Astrocyte of the spinal cord (primary cell): ENCODE results near the gene CDC34.

Experiments used
- DNase-seq: peaks from one replicate; pipeline ENCODE4 v3.0.0; 2011; ENCODE audit warnings: low read depth, low spot score
- H3K4me3 ChIP-seq: 2 replicates; pipeline ENCODE4 v1.5.1; 2011; ENCODE audit warnings: low read depth, mild to moderate bottlenecking, low read length, moderate library complexity
- in situ Hi-C: cut with HindIII; loops from 2 replicates; pipeline ENCODE4 v1.10.0; 2017; ENCODE audit warnings: low sequenced_read_pairs
- TF ChIP-seq, protein P1 (sequence below): IDR thresholded peaks from 2 replicates; pipeline ENCODE4 v1.5.1; 2012; ENCODE audit warnings: low read depth, mild to moderate bottlenecking, low read length, inconsistent platforms

Gene CDC34

DNA sequence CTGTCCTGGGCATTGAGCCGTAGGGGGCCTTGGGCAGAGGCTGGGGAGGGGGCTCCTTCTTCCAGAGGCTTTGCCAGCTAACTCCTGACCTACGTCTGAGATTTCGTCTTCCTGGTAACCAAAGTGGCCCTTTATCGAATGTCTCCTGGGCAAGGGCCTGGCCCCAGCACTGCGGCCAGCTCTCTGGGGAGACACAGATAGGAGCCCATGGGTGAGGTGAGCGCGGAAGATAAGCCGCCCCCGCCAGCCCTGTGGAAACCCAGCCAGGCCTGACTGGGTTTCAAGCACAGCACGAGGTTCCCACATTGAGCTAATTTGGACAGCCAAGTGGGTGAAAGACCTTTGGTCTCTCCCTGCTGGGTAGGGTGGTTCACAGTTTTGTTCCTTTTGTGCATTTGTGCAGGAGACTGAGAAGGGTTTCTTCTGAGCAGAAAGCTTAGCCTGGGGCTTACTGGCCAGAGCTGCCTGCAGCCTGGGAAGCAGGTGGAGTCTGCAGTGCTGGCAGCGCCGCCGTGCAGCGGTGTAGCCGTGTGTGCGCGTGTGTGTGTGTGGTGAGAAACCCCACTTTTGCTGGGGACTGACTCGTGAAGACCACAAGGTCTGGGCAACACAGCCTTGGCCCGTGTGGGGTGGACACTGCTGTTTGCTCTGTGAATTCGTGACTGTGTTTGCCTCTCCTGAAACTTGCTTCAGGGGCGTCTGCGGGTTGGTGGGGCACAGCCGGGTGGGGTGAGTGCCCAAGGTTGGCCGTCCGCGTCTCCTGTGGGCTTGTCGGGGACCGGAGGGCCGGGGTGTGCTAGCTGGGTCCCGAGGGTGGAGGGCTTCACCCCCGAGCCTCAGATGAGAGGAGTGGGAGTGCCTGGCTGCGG is 43.3 kb downstream of the CDC34 start:
- TF ChIP-seq, protein P1, sequence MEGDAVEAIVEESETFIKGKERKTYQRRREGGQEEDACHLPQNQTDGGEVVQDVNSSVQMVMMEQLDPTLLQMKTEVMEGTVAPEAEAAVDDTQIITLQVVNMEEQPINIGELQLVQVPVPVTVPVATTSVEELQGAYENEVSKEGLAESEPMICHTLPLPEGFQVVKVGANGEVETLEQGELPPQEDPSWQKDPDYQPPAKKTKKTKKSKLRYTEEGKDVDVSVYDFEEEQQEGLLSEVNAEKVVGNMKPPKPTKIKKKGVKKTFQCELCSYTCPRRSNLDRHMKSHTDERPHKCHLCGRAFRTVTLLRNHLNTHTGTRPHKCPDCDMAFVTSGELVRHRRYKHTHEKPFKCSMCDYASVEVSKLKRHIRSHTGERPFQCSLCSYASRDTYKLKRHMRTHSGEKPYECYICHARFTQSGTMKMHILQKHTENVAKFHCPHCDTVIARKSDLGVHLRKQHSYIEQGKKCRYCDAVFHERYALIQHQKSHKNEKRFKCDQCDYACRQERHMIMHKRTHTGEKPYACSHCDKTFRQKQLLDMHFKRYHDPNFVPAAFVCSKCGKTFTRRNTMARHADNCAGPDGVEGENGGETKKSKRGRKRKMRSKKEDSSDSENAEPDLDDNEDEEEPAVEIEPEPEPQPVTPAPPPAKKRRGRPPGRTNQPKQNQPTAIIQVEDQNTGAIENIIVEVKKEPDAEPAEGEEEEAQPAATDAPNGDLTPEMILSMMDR = no peak
- in situ Hi-C loops = no loop called here
- H3K4me3 ChIP-seq = peak overlapping the region; percentile 32
- DNase-seq = peak; percentile 44

DNA sequence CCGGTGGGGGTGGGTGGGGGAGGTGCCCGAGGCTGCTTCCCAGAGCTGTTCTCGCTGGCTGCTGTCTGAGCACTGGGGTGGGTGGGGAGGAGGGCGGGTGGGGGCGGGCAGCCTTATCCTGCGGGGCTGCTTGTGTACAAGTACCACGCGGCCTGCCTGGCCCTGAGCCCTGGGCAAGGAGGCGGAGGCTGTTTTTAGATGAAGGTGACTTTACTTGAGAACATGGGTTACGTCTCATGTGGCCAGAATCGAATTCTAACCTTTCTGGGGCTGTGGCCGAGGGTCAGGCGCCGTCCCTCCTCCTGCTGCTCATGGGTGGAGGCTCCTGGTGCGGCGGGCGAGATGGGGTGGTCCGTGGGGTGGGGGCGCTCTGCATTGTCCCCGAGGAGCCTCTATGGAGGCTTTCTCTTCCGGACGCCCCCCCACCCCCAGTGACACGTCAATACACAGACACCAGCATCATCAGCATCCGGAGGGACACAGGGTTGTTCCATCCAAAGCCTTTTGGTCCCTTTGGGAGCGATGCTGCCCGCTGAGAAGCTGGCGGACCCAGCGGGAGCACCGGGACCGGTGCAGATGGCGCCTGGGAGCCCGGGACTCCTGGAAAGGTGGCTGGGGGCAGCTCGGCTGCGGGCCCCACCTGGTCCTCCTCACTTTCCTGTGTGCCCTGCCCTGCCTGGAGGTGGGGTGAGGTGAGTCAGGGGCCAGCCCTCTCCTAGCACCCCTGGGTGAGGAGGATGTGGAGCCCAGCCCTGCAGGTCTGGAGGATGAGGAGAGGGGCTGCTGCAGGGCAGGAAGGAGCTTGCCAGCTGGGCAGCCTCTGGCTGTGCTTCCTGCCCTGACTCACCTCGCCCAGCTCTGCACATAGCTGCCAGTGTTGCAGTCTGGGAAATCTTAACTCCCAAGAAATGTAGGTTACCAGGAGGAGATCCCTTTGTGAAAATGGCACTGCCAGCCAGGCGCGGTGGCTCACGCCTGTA is 44.3 kb downstream of the CDC34 start:
- in situ Hi-C loops = no loop called here
- DNase-seq = peak; percentile 43
- peak overlapping the region; percentile 32 for H3K4me3 ChIP-seq
- TF ChIP-seq, protein P1 = no peak

DNA sequence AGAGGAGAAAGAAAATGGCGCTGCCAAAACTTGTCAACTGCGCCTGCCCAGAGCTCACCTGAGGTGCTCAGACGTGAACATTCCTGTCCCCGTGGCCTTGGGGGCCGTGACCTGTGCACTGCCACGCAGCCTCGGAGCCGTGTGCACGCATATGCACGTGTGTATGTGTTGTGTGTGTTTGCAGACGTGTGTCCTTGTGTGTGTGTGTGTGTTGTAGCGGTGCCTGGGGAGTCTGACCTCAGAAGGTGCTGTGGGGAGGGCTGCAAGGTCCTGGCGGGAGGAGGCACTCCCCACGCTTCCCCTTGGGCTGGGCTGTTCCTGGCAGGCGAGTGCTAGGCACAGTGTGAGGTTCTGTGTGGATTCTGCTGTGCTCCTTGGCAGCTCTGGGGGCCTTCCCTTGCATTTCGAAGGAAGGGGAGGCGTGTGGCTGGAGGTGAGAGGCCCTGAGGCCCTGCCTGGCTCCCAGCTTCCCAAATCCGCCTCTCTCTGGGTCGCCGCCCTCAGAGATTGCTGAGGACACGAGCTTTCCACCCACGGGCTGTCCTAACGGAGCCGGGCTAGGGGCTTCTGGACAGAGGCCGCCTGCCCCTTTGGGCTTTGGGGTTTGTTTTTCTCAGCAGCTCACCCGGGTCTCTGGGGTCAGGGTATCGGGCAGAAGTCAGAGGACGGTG is 45.3 kb downstream of the CDC34 start:
- in situ Hi-C loops = no loop called here
- TF ChIP-seq, protein P1 = no peak
- H3K4me3 ChIP-seq = no peak overlapping the region
- no peak for DNase-seq

DNA sequence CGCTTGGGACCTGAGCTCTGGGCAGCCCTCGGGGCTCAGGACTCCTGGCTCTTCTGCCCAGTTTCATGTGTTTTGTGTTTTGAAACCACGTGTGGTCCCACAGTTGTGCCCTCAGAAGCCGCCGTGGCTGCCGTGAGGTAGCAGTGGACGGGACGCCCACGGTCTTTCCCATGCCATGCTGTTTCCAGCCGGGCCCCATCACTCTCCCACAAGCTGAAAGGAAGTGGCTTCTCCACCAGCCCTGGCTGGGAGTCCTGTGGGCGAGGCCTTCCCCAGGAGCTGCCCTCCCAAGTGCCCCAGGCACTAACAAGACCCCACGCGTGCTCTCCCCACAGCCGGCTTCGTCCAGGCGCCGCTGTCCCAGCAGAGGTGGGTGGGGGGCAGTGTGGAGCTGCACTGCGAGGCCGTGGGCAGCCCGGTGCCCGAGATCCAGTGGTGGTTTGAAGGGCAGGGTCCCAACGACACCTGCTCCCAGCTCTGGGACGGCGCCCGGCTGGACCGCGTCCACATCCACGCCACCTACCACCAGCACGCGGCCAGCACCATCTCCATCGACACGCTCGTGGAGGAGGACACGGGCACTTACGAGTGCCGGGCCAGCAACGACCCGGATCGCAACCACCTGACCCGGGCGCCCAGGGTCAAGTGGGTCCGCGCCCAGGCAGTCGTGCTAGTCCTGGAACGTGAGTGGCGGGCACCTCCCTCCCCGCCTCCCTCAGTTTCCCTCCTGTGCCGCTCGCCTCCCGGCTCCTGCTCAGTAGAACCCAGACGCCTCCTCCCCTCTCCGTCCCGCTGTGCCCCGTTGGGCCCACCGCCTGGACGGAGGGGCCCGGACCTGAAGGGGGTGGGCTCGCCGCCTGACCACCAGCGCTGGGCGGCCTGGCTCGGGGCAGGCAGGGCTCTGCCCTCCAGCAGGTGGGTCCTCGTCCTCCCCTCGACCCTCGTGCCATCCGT is 46.2 kb downstream of the CDC34 start:
- H3K4me3 ChIP-seq = no peak overlapping the region
- in situ Hi-C loops = no loop called here
- TF ChIP-seq, protein P1 = no peak
- DNase-seq = no peak

DNA sequence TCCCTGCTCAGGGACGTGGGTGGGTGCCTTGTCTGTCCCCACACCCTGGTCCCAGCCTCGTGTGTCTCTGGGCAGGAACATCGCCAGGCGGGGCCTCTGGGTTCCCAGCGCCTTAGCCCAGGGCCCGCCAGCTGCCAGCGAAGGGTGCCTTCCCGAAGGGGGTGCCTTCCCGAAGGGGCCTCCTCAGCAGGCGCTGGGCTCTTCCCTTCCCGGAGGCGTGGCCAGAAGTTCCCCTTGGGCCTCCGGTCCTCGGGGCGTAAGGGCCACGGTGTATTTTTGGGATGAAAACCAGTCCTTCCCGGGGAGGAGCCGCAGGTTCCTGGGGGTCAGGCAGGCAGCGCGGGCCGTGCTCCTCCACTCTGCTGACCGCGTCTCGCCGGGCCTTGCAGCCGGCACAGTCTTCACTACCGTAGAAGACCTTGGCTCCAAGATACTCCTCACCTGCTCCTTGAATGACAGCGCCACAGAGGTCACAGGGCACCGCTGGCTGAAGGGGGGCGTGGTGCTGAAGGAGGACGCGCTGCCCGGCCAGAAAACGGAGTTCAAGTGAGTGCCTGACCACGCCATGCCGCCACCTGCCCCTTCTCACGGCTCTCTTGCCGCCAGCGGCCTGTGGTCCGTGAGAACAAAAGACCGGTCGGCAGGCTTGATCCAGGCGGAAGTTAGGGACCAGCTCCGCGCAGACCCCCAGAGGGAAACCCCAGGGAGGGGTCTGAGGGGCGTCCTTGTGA is 47.7 kb downstream of the CDC34 start:
- TF ChIP-seq, protein P1 = no peak
- no peak overlapping the region for H3K4me3 ChIP-seq
- DNase-seq = no peak
- in situ Hi-C loops = no loop called here
